A549 treated with AZD9567 at 1 μM for 4 hours (cell line): ENCODE measurements around the gene C21orf91. TPM values are rescaled to one million over a fixed set of nuclear protein-coding genes. Genes with fewer than 3 reads are reported as not detected.

ENCODE experiments used
- total RNA-seq: library from RNA; stranded (reverse); fragments of 200-300 nt; extraction: Qiagen RNA extraction; gene quantifications from 5 replicates; pipeline ENCODE4 v1.2.3, GENCODE V29; 2022; ENCODE audit not compliant: insufficient read depth

C21orf91 gene
- 1.7 to 2.5 TPM (median 2.2 TPM) in 5 replicates for total RNA-seq

GRCh38 chr21:17819114-17819876 is at the start of gene C21orf91:
Gene C21orf91, minus strand, starts transcription at chr21:17819356. Its CDS starts 1,038 bp downstream, at chr21:17818318.

Other genes starting within 250 kb of the C21orf91 start
- gene BTG3, start 206.5 kb downstream of the C21orf91 start, total RNA-seq, result 19.6 to 28.4 TPM (median 27.8 TPM) in 5 replicates